HG02642 (cell line): ENCODE measurements around the gene UCN2.

Experiments
- ATAC-seq: cut with Tn5 transposase; IDR thresholded peaks from one replicate; pipeline ENCODE4 v1.9.1; 2021; ENCODE audit warnings: mild to moderate bottlenecking; ENCODE audit not compliant: unreplicated experiment, poor library complexity

UCN2 gene

GRCh38 chr3:48591886-48592518 is 28.4 kb upstream of the UCN2 start:
- ATAC-seq = no peak

- ATAC-seq = no peak
Observed at GRCh38 chr3:48591436-48591835, 27.9 kb upstream of the UCN2 start.

- no peak for ATAC-seq
Observed at GRCh38 chr3:48588230-48588629, 24.6 kb upstream of the UCN2 start.

GRCh38 chr3:48587686-48588085 is 24.1 kb upstream of the UCN2 start:
- ATAC-seq = no peak

GRCh38 chr3:48585411-48585810 is 21.8 kb upstream of the UCN2 start:
- ATAC-seq = no peak

- no peak for ATAC-seq
Observed at GRCh38 chr3:48584836-48585235, 21.3 kb upstream of the UCN2 start.

GRCh38 chr3:48581621-48582481 is 18.3 kb upstream of the UCN2 start:
- no peak for ATAC-seq

GRCh38 chr3:48576647-48577046 is 13.1 kb upstream of the UCN2 start:
- no peak for ATAC-seq

- ATAC-seq = no peak
Observed at GRCh38 chr3:48575366-48575765, 11.8 kb upstream of the UCN2 start.

- no peak for ATAC-seq
Observed at GRCh38 chr3:48573973-48574585, 10.5 kb upstream of the UCN2 start.

GRCh38 chr3:48572517-48572916 is 8.9 kb upstream of the UCN2 start:
- ATAC-seq = no peak

- ATAC-seq = no peak
Observed at GRCh38 chr3:48571938-48572337, 8.4 kb upstream of the UCN2 start.

- ATAC-seq = no peak
Observed at GRCh38 chr3:48569808-48570450, 6.3 kb upstream of the UCN2 start.

- no peak for ATAC-seq
Observed at GRCh38 chr3:48569400-48569799, 5.8 kb upstream of the UCN2 start.

- ATAC-seq = no peak
Observed at GRCh38 chr3:48568476-48568875, 4.9 kb upstream of the UCN2 start.

GRCh38 chr3:48567500-48567899 is 3.9 kb upstream of the UCN2 start:
- ATAC-seq = no peak

- ATAC-seq = no peak
Observed at GRCh38 chr3:48567090-48567489, 3.5 kb upstream of the UCN2 start.

GRCh38 chr3:48566401-48566760 is 2.8 kb upstream of the UCN2 start:
- no peak for ATAC-seq

GRCh38 chr3:48565591-48566400 is 2.2 kb upstream of the UCN2 start:
- no peak for ATAC-seq

- ATAC-seq = no peak
Observed at GRCh38 chr3:48565186-48565585, 1.6 kb upstream of the UCN2 start.
